HepG2 (cell line): ENCODE data around the gene SLC22A31. TPM values are rescaled to one million over a fixed set of nuclear protein-coding genes. Genes with fewer than 3 reads are reported as not detected.

Experiments used
- ATAC-seq: fragments of 200-7000 bp; cut with Tn5 transposase; 3 replicates; pipeline ENCODE4 v1.9.1; 2020; ENCODE audit warnings: mild to moderate bottlenecking, moderate library complexity
- BruUV-seq: library from RNA; stranded (reverse); fragments of 400-500 nt; replicated peaks from 2 replicates; lab custom pipeline; 2021; lab: Mats Ljungman, UMichigan
- CTCF ChIA-PET: fragments of 300-600 bp; formaldehyde crosslinking; extraction: SDS; loops from one replicate; lab custom pipeline; 2021; ENCODE audit warnings: low total read pairs, inconsistent platforms, low intra/inter-chr PET ratio; lab: Yijun Ruan, JAX
- POLR2A ChIA-PET: fragments of 350-600 bp; sonication (Branson Sonifier 250); formaldehyde crosslinking; loops from one replicate; lab custom pipeline; 2020; ENCODE audit warnings: antibody characterized with exemption, inconsistent platforms; lab: Yijun Ruan, JAX
- DNase-seq: peaks from one replicate; pipeline ENCODE4 v3.0.0-alpha.2; 2015; ENCODE audit warnings: low spot score
- FAIRE-seq: peaks from 3 replicates; lab custom pipeline; 2011; peaks lifted over from hg19 to GRCh38; lab: Jason Lieb, UNC
- H2AFZ ChIP-seq: one replicate; pipeline ENCODE4 v1.6.1; 2011; ENCODE audit warnings: low read length, inconsistent platforms
- H3K27ac ChIP-seq: fragments of 300-600 bp; 3 replicates; pipeline ENCODE4 v1.8.0; 2011; ENCODE audit warnings: mixed run types, mild to moderate bottlenecking, mixed read lengths, low read length, inconsistent platforms; ENCODE audit not compliant: insufficient read depth; ENCODE audit errors: extremely low read length
- H3K27me3 ChIP-seq, 2 experiments: fragments of 200-600 bp in 1 of 2; 2 replicates in 1 of 2; 3 replicates in 1 of 2; pipeline versions ENCODE4 v1.6.0 to v1.8.0; 2011; ENCODE audit warnings: low read length in 2 of 2, mild to moderate bottlenecking in 2 of 2, moderate library complexity in 2 of 2, inconsistent platforms in 1 of 2; ENCODE audit not compliant: insufficient read depth in 2 of 2, control insufficient read depth in 1 of 2
- H3K36me3 ChIP-seq, 2 experiments: fragments of 200-600 bp in 1 of 2; replicated peaks in 1 of 2; 2 replicates in 1 of 2; 3 replicates in 1 of 2; pipeline versions ENCODE4 v1.5.1 to v1.8.0; 2011; ENCODE audit warnings: low read length in 2 of 2, inconsistent platforms in 1 of 2; ENCODE audit not compliant: insufficient read depth in 2 of 2, control insufficient read depth in 1 of 2
- H3K4me1 ChIP-seq: 2 replicates; pipeline ENCODE4 v1.5.1; 2012; ENCODE audit warnings: low read length, inconsistent platforms; ENCODE audit not compliant: insufficient read depth
- H3K4me2 ChIP-seq: 2 replicates; pipeline ENCODE4 v1.6.0; 2011; ENCODE audit warnings: low read depth, low read length, inconsistent platforms
- H3K4me3 ChIP-seq, 3 experiments: fragments of 200-600 bp in 1 of 3; sonication (generic), shearing (Covaris generic) in 1 of 3; replicated peaks in 1 of 3; 2 replicates each; pipeline ENCODE4 v1.5.1; 2011 to 2016; ENCODE audit warnings: low read length in 3 of 3, inconsistent platforms in 2 of 3, low read depth in 2 of 3, mild to moderate bottlenecking in 2 of 3, control low read depth in 1 of 3, mixed read lengths in 1 of 3; ENCODE audit not compliant: insufficient read depth in 1 of 3
- H3K79me2 ChIP-seq: one replicate; pipeline ENCODE4 v1.6.1; 2011; ENCODE audit warnings: low read length, inconsistent platforms; ENCODE audit not compliant: insufficient read depth
- H3K9ac ChIP-seq: 2 replicates; pipeline ENCODE4 v1.6.0; 2011; ENCODE audit warnings: mild to moderate bottlenecking, low read depth, low read length, inconsistent platforms; ENCODE audit not compliant: insufficient read depth
- H3K9me3 ChIP-seq: 2 replicates; pipeline ENCODE4 v1.5.1; 2012; ENCODE audit warnings: mild to moderate bottlenecking, low read length
- H4K20me1 ChIP-seq: 2 replicates; pipeline ENCODE4 v1.6.0; 2011; ENCODE audit warnings: inconsistent platforms, mild to moderate bottlenecking, low read length, moderate library complexity; ENCODE audit not compliant: insufficient read depth
- BORCS8-MEF2B ChIP-seq: sonication (generic); formaldehyde crosslinking; IDR thresholded peaks from 2 replicates; pipeline ENCODE4 v1.8.0; 2022; ENCODE audit warnings: mild to moderate bottlenecking, missing genetic modification reagents
- EEA1 ChIP-seq: sonication (generic); formaldehyde crosslinking; IDR thresholded peaks from 2 replicates; pipeline ENCODE4 v1.5.1; 2020; ENCODE audit warnings: mild to moderate bottlenecking, missing genetic modification reagents, borderline replicate concordance
- ELF4 ChIP-seq: sonication (generic); formaldehyde crosslinking; IDR thresholded peaks from 2 replicates; pipeline ENCODE4 v1.5.0; 2020; ENCODE audit warnings: missing genetic modification reagents, mild to moderate bottlenecking, moderate library complexity, borderline replicate concordance
- EZH2 ChIP-seq: conservative IDR thresholded peaks from 2 replicates; pipeline ENCODE4 v1.6.1; 2012; ENCODE audit warnings: mild to moderate bottlenecking, low read depth, low read length, moderate library complexity
- FOSL1 ChIP-seq: sonication (generic); formaldehyde crosslinking; IDR thresholded peaks from 2 replicates; pipeline ENCODE4 v1.9.0; 2021; ENCODE audit warnings: missing genetic modification reagents, borderline replicate concordance
- GABPB1 ChIP-seq: IDR thresholded peaks from 2 replicates; pipeline ENCODE4 v1.6.1; 2016; ENCODE audit warnings: mild to moderate bottlenecking, missing genetic modification reagents, moderate library complexity, missing compliant biosample characterization
- MAFK ChIP-seq, 2 experiments: IDR thresholded peaks in 1 of 2; conservative IDR thresholded peaks in 1 of 2; 2 replicates each; pipeline ENCODE4 v1.6.1; 2011; ENCODE audit warnings: improper control_type of control experiment in 2 of 2, low read length in 2 of 2
- MED8 ChIP-seq: sonication (generic); formaldehyde crosslinking; IDR thresholded peaks from 2 replicates; pipeline ENCODE4 v1.8.1; 2023; ENCODE audit warnings: mild to moderate bottlenecking, missing genetic modification reagents; ENCODE audit not compliant: insufficient replicate concordance
- NBN ChIP-seq: fragments of 450-650 bp; conservative IDR thresholded peaks from 2 replicates; pipeline ENCODE4 v1.6.1; 2017
- PHF5A ChIP-seq: IDR thresholded peaks from one replicate; pipeline ENCODE4 v1.6.1; 2018; ENCODE audit warnings: low read depth, missing genetic modification reagents; ENCODE audit not compliant: unreplicated experiment
- RBM39 ChIP-seq: fragments of 200-400 bp; formaldehyde crosslinking; IDR thresholded peaks from one replicate; pipeline ENCODE4 v1.6.1; 2018; ENCODE audit warnings: antibody characterized with exemption, mild to moderate bottlenecking, low read depth, low read length; ENCODE audit not compliant: poor library complexity, severe bottlenecking
- TBL1XR1 ChIP-seq: fragments of 150-350 bp; IDR thresholded peaks from 2 replicates; pipeline ENCODE4 v1.6.1; 2014; ENCODE audit warnings: borderline replicate concordance, low read length; ENCODE audit not compliant: partially characterized antibody
- ZMYM4 ChIP-seq: sonication (generic); formaldehyde crosslinking; IDR thresholded peaks from 2 replicates; pipeline ENCODE4 v1.8.1; 2023; ENCODE audit warnings: mild to moderate bottlenecking, missing genetic modification reagents
- ZNF326 ChIP-seq: sonication (generic); formaldehyde crosslinking; IDR thresholded peaks from 2 replicates; pipeline ENCODE4 v1.4.0; 2020; ENCODE audit warnings: missing genetic modification reagents, borderline replicate concordance
- ZNF367 ChIP-seq: sonication (generic); formaldehyde crosslinking; IDR thresholded peaks from 2 replicates; pipeline ENCODE4 v1.4.0; 2020; ENCODE audit warnings: missing genetic modification reagents, borderline replicate concordance
- ZNF644 ChIP-seq: IDR thresholded peaks from 2 replicates; pipeline ENCODE4 v1.6.1; 2016; ENCODE audit warnings: low read depth
- ZNF878 ChIP-seq: sonication (generic); formaldehyde crosslinking; IDR thresholded peaks from 2 replicates; pipeline ENCODE4 v1.8.1; 2023; ENCODE audit warnings: mild to moderate bottlenecking, missing genetic modification reagents, moderate library complexity
- WGBS: methylation state at CpG from one replicate; pipeline ENCODE4 v1.1.6; 2017; ENCODE audit warnings: low lambda C conversion rate; 5-methylcytosine and 5-hydroxymethylcytosine counted together
- in situ Hi-C: cut with HindIII; loops from 2 replicates; pipeline ENCODE4 v1.10.0; 2017; ENCODE audit warnings: low pct_unique_long_range_greater_than_20kb; ENCODE audit not compliant: extremely low pct_ligation_motif_present
- intact Hi-C: fragments of 100-400 bp; cut with micrococcal nuclease; formaldehyde crosslinking; loops from one replicate; pipeline ENCODE4 v1.10.0; 2022; ENCODE audit not compliant: unreplicated experiment
- polyA plus RNA-seq, 8 experiments: library from polyadenylated mRNA; depleted of rRNA in 3 of 8; stranded (reverse) in 7 of 8; unstranded in 1 of 8; fragments of >200 nt; fragmentation: Illumina TruSeq in 4 of 8; extraction: Trizol in 4 of 8; gene quantifications; 2 replicates each; pipeline versions ENCODE4 v1.2.1 to v1.2.3, GENCODE V29; 2011 to 2016; ENCODE audit warnings: low read depth in 4 of 8, missing spikeins in 1 of 8, mixed read lengths in 1 of 8; ENCODE audit not compliant: insufficient read depth in 1 of 8
- total RNA-seq, 5 experiments: library from RNA; depleted of rRNA; stranded (reverse); fragments of >200 nt; fragmentation: Illumina TruSeq; extraction: Trizol; gene quantifications; 2 replicates each; pipeline ENCODE4 v1.2.3, GENCODE V29; 2016; ENCODE audit warnings: low read depth in 1 of 5
- TF ChIP-seq, protein P1 (sequence below): sonication (generic); formaldehyde crosslinking; conservative IDR thresholded peaks from 2 replicates; pipeline ENCODE4 v1.8.0; 2022; ENCODE audit warnings: low read depth, missing genetic modification reagents
- TF ChIP-seq, protein P2 (sequence below): sonication (generic); formaldehyde crosslinking; IDR thresholded peaks from 2 replicates; pipeline ENCODE4 v1.5.0; 2020; ENCODE audit warnings: mild to moderate bottlenecking, missing genetic modification reagents

The SLC22A31 gene
- total and polyA plus RNA-seq, 2 of the 13 experiments (the other 11 are each of a cell fraction or from before 2014, with no cell fraction given): 67.3 to 83.3 TPM

DNA sequence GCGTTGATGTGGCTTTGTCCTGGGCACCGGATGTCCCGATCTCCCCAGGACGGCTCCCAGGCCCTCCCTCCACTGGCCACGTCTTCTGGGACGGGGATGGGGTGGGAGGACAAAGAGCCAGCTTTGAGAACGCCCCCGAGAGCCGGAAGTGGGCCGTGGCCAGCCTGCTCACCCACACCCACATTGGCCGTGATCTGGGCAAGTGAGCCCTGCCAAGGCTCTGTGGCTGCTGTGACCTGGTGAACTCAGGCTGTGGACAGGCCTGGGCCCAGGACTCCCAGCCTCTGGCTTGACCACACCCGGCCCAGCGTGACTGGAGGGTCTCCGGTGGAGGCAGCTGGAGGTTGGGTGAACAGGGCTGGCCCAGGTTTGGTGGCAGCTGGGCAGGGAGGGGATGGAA is 25.5 kb downstream of the SLC22A31 start (continued):
- TF ChIP-seq EEA1 (CRISPR knock-in tag): 0 out of 2 replicates have a peak, but pooled peaks have one; percentile 6
- TF ChIP-seq RBM39: peak; percentile 4
- no peak for TF ChIP-seq NBN
- 0 out of 2 replicates have a peak, but pooled peaks have one; percentile 8 for TF ChIP-seq BORCS8-MEF2B
- TF ChIP-seq MAFK (conservative IDR thresholded peaks at IDR 0.05 in 1 of 2, IDR thresholded peaks at IDR 0.05 in 1 of 2; ENCODE audit: low read length in 2 of 2): no peak
- TF ChIP-seq ZNF326: no peak
- no peak for TF ChIP-seq ZMYM4 (CRISPR knock-in tag)
- TF ChIP-seq, protein P1, sequence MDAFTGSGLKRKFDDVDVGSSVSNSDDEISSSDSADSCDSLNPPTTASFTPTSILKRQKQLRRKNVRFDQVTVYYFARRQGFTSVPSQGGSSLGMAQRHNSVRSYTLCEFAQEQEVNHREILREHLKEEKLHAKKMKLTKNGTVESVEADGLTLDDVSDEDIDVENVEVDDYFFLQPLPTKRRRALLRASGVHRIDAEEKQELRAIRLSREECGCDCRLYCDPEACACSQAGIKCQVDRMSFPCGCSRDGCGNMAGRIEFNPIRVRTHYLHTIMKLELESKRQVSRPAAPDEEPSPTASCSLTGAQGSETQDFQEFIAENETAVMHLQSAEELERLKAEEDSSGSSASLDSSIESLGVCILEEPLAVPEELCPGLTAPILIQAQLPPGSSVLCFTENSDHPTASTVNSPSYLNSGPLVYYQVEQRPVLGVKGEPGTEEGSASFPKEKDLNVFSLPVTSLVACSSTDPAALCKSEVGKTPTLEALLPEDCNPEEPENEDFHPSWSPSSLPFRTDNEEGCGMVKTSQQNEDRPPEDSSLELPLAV (CRISPR knock-in tag): no peak
- TF ChIP-seq ELF4 (CRISPR knock-in tag): no peak
- TF ChIP-seq GABPB1 (CRISPR knock-in tag): peak; percentile 42
- no peak for TF ChIP-seq PHF5A (CRISPR knock-in tag)

DNA sequence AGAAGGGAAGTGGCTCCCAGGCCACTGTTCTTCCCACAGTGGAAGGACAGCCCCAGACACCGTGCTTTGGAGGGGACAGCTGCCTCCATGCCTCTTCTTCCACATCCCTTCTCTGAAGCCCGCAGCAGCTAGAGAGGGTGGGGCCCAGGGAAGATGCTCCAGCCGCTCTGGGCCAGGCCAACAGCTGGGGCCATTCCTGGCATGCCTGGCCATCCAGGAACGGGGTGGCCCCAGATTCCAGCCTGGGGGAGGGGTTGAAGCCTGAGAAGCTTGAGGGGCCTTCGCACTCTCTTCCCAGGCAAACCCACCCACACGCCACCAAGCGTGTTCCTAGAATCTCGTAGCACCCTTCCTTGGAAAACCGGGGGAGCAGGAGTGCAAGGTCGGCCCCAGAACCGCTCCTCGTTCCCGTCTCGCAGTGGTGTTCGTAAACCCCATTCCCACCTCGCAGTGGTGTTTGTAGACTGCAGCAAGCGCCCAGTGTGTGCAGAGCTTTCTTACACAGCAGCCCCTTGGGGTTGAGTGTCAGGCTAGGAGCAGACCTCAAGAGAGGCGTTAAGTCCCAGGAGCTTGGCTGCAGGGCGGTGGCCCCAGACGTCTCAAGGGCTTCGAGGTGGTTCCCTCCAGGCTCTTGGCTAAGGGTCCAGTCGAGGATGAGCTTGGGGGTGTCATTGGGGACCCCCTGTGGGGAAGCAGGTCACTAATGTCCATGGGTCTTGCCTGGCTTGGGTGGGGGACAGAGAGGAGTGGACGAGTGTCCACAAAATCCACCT is 26.1 kb downstream of the SLC22A31 start:
- 4% methylated on average over 16 of the region's 23 CpGs for WGBS
- no peak overlapping the region; a peak in 1 of 6 replicates for H3K4me3 ChIP-seq
- H3K27ac ChIP-seq: no peak overlapping the region
- no peak overlapping the region for H3K4me2 ChIP-seq
- CTCF ChIA-PET: no interaction called here
- H3K9me3 ChIP-seq: no peaks in the 10 kb centered on the region
- in situ Hi-C loops: no loop called here
- BruUV-seq: no TSS peak
- peaks cover 15% of the 10 kb centered on the region for H4K20me1 ChIP-seq
- H2AFZ ChIP-seq: no peak overlapping the region
- H3K9ac ChIP-seq: no peak overlapping the region
- TF ChIP-seq, protein P2, sequence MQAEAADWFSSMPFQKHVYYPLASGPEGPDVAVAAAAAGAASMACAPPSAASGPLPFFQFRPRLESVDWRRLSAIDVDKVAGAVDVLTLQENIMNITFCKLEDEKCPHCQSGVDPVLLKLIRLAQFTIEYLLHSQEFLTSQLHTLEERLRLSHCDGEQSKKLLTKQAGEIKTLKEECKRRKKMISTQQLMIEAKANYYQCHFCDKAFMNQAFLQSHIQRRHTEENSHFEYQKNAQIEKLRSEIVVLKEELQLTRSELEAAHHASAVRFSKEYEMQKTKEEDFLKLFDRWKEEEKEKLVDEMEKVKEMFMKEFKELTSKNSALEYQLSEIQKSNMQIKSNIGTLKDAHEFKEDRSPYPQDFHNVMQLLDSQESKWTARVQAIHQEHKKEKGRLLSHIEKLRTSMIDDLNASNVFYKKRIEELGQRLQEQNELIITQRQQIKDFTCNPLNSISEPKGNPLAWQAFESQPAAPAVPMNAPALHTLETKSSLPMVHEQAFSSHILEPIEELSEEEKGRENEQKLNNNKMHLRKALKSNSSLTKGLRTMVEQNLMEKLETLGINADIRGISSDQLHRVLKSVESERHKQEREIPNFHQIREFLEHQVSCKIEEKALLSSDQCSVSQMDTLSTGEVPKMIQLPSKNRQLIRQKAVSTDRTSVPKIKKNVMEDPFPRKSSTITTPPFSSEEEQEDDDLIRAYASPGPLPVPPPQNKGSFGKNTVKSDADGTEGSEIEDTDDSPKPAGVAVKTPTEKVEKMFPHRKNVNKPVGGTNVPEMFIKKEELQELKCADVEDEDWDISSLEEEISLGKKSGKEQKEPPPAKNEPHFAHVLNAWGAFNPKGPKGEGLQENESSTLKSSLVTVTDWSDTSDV (CRISPR knock-in tag): no peak
- TF ChIP-seq MED8 (CRISPR knock-in tag) (no peak), ZNF878 (CRISPR knock-in tag) (no peak), EZH2 (peak; percentile 80), ZNF367 (CRISPR knock-in tag) (no peak), FOSL1 (CRISPR knock-in tag) (no peak), ZNF644 (CRISPR knock-in tag) (no peak), TBL1XR1 (no peak)
- TF ChIP-seq, all 625 proteins: peak for 1
- DNase-seq: no peak
- Histone ChIP-seq H3K4me1 (peaks cover 52% of the 10 kb centered on the region), H3K27me3 (peaks cover 70 to 94% of the 10 kb centered on the region in 2 experiments), H3K36me3 (no peaks in the 10 kb centered on the region), H3K79me2 (no peaks in the 10 kb centered on the region)
- no peak for FAIRE-seq
- POLR2A ChIA-PET: interaction anchor here (0.8 to 2.3 kb wide), 4 partner anchors 10 to 43 kb away, joined by 3 to 9 read pairs (median 4); partner anchors contain the start of genes SLC22A31 and ZNF778
- intact Hi-C loops: loop anchor here (5.0 kb wide), 1 partner anchor 43 kb away; the partner anchor contains the start of gene ZNF778
- ATAC-seq: no peak
